ENCODE data around the gene NOTUM.
A peak's percentile ranks its signal among the peaks of the same experiment; 100 is the strongest.

Gene NOTUM

GRCh38 chr17:81962499-81963441 lies 1.8 kb upstream of the NOTUM start:
- no peak for TF ChIP-seq CTCF (IDR thresholded peaks at IDR 0.05; ENCODE audit: low read depth, low read length)
- H3K4me3 ChIP-seq (ENCODE audit: low read depth, low read length): no peak overlapping the region

- H3K4me3 ChIP-seq (ENCODE audit: low read depth, low read length): no peak overlapping the region
- TF ChIP-seq CTCF (IDR thresholded peaks at IDR 0.05; ENCODE audit: low read depth, low read length): no peak
Measured at GRCh38 chr17:81961521-81962498, 823 bp upstream of the NOTUM start.

- no peak for TF ChIP-seq CTCF (IDR thresholded peaks at IDR 0.05; ENCODE audit: low read depth, low read length)
- H3K4me3 ChIP-seq (ENCODE audit: low read depth, low read length): peak overlapping the region; percentile 30; the same call in 1 of the 2 replicates
Measured at GRCh38 chr17:81960130-81960958, 643 bp downstream of the NOTUM start.

GRCh38 chr17:81959362-81960129 lies 1.4 kb downstream of the NOTUM start:
- H3K4me3 ChIP-seq (ENCODE audit: low read depth, low read length): peak overlapping the region; percentile 30; the same call in 1 of the 2 replicates
- peak; percentile 45 for TF ChIP-seq CTCF (IDR thresholded peaks at IDR 0.05; ENCODE audit: low read depth, low read length)

- H3K4me3 ChIP-seq (ENCODE audit: low read depth, low read length): no peak overlapping the region
- TF ChIP-seq CTCF (IDR thresholded peaks at IDR 0.05; ENCODE audit: low read depth, low read length): no peak
Measured at GRCh38 chr17:81958633-81959342, 2.2 kb downstream of the NOTUM start.
